Ishikawa (cell line): ENCODE measurements around the gene OTOR.

Source experiments
- CEBPB ChIP-seq: IDR thresholded peaks from 2 replicates; pipeline ENCODE4 v1.6.1; 2012
- CREB1 ChIP-seq: IDR thresholded peaks from 2 replicates; pipeline ENCODE4 v1.6.1; 2012; ENCODE audit warnings: low read depth
- EGR1 ChIP-seq: IDR thresholded peaks from 2 replicates; pipeline ENCODE4 v1.6.1; 2012
- EP300 ChIP-seq: IDR thresholded peaks from 2 replicates; pipeline ENCODE4 v1.6.1; 2012; ENCODE audit warnings: borderline replicate concordance
- FOXM1 ChIP-seq: IDR thresholded peaks from 2 replicates; pipeline ENCODE4 v1.6.1; 2012; ENCODE audit warnings: low read depth, borderline replicate concordance
- NFIC ChIP-seq: IDR thresholded peaks from 2 replicates; pipeline ENCODE4 v1.6.1; 2012
- RAD21 ChIP-seq: IDR thresholded peaks from 2 replicates; pipeline ENCODE4 v1.6.1; 2012; ENCODE audit warnings: low read depth
- TAF1 ChIP-seq: IDR thresholded peaks from 2 replicates; pipeline ENCODE4 v1.6.1; 2012; ENCODE audit warnings: low read depth, mild to moderate bottlenecking
- TCF12 ChIP-seq: IDR thresholded peaks from 2 replicates; pipeline ENCODE4 v1.6.1; 2012; ENCODE audit warnings: low read depth
- TEAD4 ChIP-seq: IDR thresholded peaks from 2 replicates; pipeline ENCODE4 v1.6.1; 2012
- YY1 ChIP-seq: IDR thresholded peaks from 2 replicates; pipeline ENCODE4 v1.6.1; 2012; ENCODE audit warnings: low read depth
- ZBTB7A ChIP-seq: IDR thresholded peaks from 2 replicates; pipeline ENCODE4 v1.6.1; 2012; ENCODE audit warnings: low read depth
- TF ChIP-seq, protein P1 (sequence below): IDR thresholded peaks from 2 replicates; pipeline ENCODE4 v1.6.1; 2012
- TF ChIP-seq, protein P2 (sequence below): IDR thresholded peaks from 2 replicates; pipeline ENCODE4 v1.6.1; 2012; ENCODE audit warnings: low read depth, mild to moderate bottlenecking
- TF ChIP-seq, protein P3 (sequence below): IDR thresholded peaks from 2 replicates; pipeline ENCODE4 v1.6.1; 2012

OTOR gene

DNA sequence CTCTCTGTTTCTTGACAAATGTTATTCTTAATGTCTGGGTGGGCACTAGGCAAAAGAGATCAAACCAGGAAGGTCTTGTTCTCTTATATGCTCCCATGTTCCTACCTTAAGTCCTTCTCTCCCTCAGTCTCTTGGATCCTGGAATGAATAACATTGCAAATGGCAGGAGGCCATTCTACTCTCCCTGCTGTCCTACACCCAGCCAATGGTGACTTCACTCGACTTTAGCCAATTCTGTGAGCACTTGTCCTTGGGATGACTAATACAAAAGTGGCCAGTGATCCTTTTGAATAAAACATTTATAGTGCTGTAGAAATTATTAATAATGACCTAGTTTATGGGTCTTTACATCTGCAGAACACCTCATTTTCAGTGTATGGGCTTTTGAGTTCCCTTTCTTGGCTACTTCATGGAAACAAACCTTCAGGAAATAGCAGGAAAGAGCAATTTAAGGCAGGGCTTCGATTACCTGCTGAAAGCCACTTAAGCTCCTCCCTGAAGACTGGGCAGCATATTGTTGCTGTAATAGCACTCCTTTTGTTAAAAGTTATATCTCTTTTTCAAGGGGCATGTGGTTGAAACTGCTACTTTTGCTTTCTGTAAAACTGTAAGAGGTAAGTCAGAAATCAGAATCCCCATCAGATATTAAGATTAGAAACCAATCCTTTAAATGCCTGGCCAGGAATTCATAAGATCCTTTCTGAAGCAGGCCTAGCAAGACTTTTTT lies 10.5 kb downstream of the OTOR start:
- TF ChIP-seq YY1 = no peak
- no peak for TF ChIP-seq EP300
- TF ChIP-seq, protein P1, sequence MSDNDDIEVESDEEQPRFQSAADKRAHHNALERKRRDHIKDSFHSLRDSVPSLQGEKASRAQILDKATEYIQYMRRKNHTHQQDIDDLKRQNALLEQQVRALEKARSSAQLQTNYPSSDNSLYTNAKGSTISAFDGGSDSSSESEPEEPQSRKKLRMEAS = no peak
- no peak for TF ChIP-seq FOXM1
- TF ChIP-seq, protein P2, sequence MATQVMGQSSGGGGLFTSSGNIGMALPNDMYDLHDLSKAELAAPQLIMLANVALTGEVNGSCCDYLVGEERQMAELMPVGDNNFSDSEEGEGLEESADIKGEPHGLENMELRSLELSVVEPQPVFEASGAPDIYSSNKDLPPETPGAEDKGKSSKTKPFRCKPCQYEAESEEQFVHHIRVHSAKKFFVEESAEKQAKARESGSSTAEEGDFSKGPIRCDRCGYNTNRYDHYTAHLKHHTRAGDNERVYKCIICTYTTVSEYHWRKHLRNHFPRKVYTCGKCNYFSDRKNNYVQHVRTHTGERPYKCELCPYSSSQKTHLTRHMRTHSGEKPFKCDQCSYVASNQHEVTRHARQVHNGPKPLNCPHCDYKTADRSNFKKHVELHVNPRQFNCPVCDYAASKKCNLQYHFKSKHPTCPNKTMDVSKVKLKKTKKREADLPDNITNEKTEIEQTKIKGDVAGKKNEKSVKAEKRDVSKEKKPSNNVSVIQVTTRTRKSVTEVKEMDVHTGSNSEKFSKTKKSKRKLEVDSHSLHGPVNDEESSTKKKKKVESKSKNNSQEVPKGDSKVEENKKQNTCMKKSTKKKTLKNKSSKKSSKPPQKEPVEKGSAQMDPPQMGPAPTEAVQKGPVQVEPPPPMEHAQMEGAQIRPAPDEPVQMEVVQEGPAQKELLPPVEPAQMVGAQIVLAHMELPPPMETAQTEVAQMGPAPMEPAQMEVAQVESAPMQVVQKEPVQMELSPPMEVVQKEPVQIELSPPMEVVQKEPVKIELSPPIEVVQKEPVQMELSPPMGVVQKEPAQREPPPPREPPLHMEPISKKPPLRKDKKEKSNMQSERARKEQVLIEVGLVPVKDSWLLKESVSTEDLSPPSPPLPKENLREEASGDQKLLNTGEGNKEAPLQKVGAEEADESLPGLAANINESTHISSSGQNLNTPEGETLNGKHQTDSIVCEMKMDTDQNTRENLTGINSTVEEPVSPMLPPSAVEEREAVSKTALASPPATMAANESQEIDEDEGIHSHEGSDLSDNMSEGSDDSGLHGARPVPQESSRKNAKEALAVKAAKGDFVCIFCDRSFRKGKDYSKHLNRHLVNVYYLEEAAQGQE = no peak
- no peak for TF ChIP-seq NFIC
- TF ChIP-seq EGR1 = no peak

DNA sequence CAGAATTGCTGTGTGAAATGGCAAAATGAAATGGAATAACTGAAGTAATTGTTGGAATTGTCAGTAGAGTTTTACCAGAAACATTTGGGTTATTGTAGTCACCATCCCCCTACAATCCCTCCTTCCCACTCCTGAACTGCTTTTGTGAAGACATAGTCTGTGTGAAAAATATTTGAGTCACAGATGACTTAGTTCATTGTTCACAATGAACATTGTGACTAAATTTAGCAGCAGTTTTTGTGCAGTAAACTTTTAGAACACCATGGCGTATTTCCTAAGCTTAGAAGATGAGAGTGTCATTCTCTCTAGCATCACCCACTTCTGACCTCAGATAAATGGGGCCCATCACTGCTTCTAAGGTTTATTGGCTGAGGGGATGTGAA lies 11.0 kb downstream of the OTOR start:
- TF ChIP-seq, protein P1 = no peak
- no peak for TF ChIP-seq TCF12
- TF ChIP-seq CEBPB = no peak
- no peak for TF ChIP-seq EGR1
- TF ChIP-seq, protein P2 = no peak
- TF ChIP-seq EP300 = no peak
- TF ChIP-seq NFIC = no peak
- TF ChIP-seq CREB1 = no peak
- no peak for TF ChIP-seq YY1
- TF ChIP-seq ZBTB7A = no peak
- no peak for TF ChIP-seq FOXM1
- no peak for TF ChIP-seq RAD21
- TF ChIP-seq TAF1 = no peak
- TF ChIP-seq, protein P3, sequence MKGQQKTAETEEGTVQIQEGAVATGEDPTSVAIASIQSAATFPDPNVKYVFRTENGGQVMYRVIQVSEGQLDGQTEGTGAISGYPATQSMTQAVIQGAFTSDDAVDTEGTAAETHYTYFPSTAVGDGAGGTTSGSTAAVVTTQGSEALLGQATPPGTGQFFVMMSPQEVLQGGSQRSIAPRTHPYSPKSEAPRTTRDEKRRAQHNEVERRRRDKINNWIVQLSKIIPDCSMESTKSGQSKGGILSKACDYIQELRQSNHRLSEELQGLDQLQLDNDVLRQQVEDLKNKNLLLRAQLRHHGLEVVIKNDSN = no peak
- TF ChIP-seq TEAD4 = no peak

DNA sequence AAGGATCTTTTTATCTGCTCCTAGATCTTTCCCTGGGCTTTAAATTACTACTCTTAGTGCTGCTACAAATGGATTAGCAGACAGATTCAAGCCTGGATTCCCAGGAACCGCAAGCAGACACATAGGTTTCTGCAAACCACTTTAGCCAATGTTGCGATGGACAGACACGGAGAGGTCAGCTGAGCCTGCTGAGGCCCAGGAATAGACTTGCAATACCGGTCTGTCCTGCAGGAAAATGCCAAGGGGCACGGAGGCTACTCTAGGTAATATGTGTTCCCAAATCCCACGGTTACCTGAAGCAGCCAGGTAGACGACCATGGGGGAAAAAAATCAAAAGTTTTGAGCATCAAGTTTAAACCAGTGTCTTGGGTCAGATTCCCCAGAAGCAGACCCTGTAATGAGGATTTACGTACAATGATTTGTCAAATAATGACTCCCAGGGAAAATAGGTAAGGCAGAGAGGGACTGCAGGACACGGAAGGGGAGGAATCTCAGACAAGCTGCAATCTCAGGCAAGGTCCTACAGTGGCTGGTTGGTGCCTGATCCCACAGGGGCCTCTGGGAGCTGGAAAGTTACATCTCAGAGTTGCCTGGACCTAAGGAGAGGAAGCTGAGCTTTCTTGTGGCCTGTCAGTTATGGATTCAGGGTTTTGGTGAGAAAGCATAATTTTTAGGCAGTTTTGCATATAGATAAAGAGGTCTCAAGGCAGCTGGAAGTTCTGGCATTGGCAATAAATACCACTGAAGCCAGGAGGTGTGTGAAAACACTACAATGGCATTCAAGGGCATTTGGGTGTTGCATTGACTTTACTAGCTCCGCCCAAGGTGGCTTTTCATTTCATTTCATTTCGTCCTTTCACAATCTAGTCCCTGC lies 12.5 kb downstream of the OTOR start:
- TF ChIP-seq, protein P3 = 0 out of 2 replicates have a peak, but pooled peaks have one; percentile 26
- no peak for TF ChIP-seq RAD21

DNA sequence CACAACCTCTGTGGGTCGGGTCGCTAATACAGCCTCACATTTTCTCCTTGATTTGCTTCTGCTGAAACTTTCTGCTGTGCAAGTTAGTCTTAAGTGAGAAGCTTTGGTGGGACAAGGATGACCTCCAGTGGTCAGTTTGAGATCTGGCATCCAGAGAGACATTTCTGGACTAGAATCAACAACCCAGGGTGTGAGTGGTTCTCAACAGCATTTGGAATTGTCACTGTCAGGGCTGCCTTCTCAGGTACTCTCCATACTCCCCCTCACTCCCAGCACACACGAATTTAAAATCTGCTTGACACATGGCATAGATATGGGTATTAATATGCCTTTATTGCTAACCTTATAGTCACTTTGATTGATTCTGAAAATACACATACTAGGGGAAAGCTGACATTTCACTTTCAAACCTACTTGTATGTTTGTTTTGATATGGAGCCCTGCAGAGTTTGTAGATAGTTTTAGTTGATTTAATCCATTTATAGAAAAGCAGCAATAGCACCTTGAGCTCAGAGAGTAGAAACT lies 13.2 kb downstream of the OTOR start:
- TF ChIP-seq TEAD4 = no peak
- peak; percentile 91 for TF ChIP-seq RAD21

DNA sequence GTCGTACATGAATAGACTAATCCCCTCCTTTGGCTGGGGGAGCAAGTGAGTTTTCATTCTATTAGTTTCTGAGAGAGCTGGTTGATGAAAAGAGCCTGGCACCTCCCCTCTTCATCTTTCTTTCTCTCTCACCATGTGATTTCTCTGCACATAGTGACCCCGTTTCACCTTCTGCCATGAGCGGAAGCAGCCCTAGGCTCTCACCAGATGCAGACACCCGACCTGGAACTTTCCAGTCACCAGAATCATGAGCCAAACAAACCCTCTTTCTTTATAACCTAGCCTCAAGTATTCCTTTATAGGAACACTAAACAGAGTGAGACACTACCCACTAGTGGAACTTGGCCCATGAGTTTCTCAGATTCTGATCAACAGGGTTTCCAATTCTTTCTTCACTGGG lies 16.4 kb downstream of the OTOR start:
- TF ChIP-seq FOXM1 = no peak
- TF ChIP-seq CREB1 = no peak
- TF ChIP-seq ZBTB7A = no peak
- TF ChIP-seq RAD21 = no peak
- TF ChIP-seq NFIC = no peak
- no peak for TF ChIP-seq EGR1
- TF ChIP-seq, protein P1 = no peak
- TF ChIP-seq, protein P3 = no peak
